Upper lobe of right lung (tissue), 1 donor: ENCODE results near the gene P2RX5. TPM values are rescaled to one million over a fixed set of nuclear protein-coding genes. Genes with fewer than 3 reads are reported as not detected.

Source experiments
- ATAC-seq: fragments of 200-7000 bp; cut with Tn5 transposase; one replicate; pipeline ENCODE4 v1.9.1; 2020; ENCODE audit warnings: mild to moderate bottlenecking, moderate library complexity
- DNase-seq: peaks from one replicate; pipeline ENCODE4 v3.0.0-alpha.2; 2020
- H3K27ac ChIP-seq: fragments of 200-600 bp; one replicate; pipeline ENCODE4 v1.8.0; 2022
- H3K27me3 ChIP-seq: fragments of 200-600 bp; one replicate; pipeline ENCODE4 v1.8.0; 2022; ENCODE audit warnings: mild to moderate bottlenecking
- H3K36me3 ChIP-seq: fragments of 200-600 bp; one replicate; pipeline ENCODE4 v1.8.0; 2022
- H3K4me1 ChIP-seq: fragments of 200-600 bp; one replicate; pipeline ENCODE4 v1.8.0; 2022
- H3K4me3 ChIP-seq: fragments of 200-600 bp; one replicate; pipeline ENCODE4 v1.8.0; 2022; ENCODE audit warnings: mild to moderate bottlenecking
- H3K9me3 ChIP-seq: fragments of 200-600 bp; one replicate; pipeline ENCODE4 v1.8.0; 2022
- intact Hi-C: fragments of 100-400 bp; cut with DNase I; formaldehyde crosslinking; loops from one replicate; pipeline ENCODE4 v1.11.0; 2022
- total RNA-seq: library from RNA; stranded (reverse); fragmentation: NEBNext Ultra II Directional; extraction: Animal tissue kit (Norgen Biotek cat#: 25700); gene quantifications from one replicate; pipeline ENCODE4 v1.2.1, GENCODE V29; 2021
- TF ChIP-seq, protein P1 (sequence below): fragments of 200-600 bp; IDR thresholded peaks from one replicate; pipeline ENCODE4 v1.8.0; 2022; ENCODE audit warnings: antibody characterized with exemption
- donor health status: DM: no; HTN: yes; CAD: no; lungs with severe emphysema.

P2RX5 gene
- total RNA-seq, 1 donor from 2014 or later = 1.6 TPM

DNA sequence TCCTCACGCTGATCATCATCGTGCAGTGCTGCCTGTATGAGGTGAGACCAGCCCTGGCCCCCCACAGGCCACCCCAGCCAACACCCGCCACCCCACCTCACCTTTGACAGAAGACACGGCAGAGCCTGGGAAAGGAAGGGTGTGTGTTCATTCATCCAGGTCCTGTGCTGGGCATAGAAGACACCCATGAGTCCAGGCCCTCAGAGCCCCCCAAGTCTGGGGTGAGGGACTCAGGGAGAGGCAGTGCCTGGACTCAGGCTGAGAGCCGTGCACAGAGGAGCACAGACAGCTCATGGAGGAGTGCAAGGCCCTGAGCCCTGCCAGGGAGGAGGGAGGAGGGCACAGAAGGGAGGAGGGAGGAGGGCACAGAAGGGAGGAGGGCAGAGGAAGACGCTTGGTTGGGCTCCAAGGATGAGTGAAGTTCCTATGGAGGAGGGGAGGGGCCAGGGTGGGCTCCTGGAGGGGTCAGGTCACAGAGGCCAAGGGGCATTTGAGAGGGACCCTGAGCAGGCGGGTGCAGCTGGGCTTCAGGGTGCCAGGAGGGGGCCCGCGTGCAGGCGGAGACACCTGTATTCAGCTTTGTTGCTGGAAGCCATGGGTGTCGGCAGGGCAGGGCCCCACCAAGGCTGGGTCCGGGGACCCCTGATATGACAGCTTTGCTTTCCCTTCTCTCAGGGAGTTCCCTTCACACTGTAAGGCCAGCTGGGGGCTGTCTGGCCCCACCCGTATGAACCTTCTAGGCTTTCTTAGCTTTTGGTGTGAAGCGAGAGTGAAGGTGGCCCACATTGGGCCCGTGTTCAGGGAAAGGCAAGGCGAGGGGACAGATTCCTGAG is 39.0 kb downstream of the P2RX5 start:
- no peaks in the 10 kb centered on the region for H3K36me3 ChIP-seq
- H3K9me3 ChIP-seq = no peaks in the 10 kb centered on the region
- no peak overlapping the region for H3K27ac ChIP-seq
- DNase-seq = no peak
- H3K27me3 ChIP-seq = no peaks in the 10 kb centered on the region
- TF ChIP-seq, protein P1, sequence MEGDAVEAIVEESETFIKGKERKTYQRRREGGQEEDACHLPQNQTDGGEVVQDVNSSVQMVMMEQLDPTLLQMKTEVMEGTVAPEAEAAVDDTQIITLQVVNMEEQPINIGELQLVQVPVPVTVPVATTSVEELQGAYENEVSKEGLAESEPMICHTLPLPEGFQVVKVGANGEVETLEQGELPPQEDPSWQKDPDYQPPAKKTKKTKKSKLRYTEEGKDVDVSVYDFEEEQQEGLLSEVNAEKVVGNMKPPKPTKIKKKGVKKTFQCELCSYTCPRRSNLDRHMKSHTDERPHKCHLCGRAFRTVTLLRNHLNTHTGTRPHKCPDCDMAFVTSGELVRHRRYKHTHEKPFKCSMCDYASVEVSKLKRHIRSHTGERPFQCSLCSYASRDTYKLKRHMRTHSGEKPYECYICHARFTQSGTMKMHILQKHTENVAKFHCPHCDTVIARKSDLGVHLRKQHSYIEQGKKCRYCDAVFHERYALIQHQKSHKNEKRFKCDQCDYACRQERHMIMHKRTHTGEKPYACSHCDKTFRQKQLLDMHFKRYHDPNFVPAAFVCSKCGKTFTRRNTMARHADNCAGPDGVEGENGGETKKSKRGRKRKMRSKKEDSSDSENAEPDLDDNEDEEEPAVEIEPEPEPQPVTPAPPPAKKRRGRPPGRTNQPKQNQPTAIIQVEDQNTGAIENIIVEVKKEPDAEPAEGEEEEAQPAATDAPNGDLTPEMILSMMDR = no peak
- H3K4me1 ChIP-seq = peaks cover 10% of the 10 kb centered on the region
- ATAC-seq = no peak
- H3K4me3 ChIP-seq = no peak overlapping the region
- intact Hi-C loops = no loop called here

DNA sequence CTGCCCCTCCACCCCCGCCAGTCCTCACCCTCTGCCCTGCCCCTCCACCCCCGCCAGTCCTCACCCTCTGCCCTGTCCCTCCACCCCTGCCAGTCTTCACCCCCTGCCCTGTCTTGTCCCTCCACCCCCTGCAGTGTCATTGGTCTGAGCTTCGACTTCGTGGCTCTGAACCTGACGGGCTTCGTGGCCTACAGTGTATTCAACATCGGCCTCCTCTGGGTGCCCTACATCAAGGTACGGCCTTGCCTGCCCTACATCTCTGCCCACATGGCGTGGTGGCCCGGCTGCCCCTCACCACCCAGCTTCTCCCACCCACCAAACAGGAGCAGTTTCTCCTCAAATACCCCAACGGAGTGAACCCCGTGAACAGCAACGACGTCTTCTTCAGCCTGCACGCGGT is 39.6 kb downstream of the P2RX5 start:
- intact Hi-C loops = no loop called here
- Histone ChIP-seq H3K4me3 (no peak overlapping the region), H3K36me3 (no peaks in the 10 kb centered on the region), H3K27me3 (no peaks in the 10 kb centered on the region), H3K9me3 (no peaks in the 10 kb centered on the region), H3K4me1 (peaks cover 10% of the 10 kb centered on the region), H3K27ac (no peak overlapping the region)
- DNase-seq = no peak
- no peak for ATAC-seq
- TF ChIP-seq, protein P1 = no peak

DNA sequence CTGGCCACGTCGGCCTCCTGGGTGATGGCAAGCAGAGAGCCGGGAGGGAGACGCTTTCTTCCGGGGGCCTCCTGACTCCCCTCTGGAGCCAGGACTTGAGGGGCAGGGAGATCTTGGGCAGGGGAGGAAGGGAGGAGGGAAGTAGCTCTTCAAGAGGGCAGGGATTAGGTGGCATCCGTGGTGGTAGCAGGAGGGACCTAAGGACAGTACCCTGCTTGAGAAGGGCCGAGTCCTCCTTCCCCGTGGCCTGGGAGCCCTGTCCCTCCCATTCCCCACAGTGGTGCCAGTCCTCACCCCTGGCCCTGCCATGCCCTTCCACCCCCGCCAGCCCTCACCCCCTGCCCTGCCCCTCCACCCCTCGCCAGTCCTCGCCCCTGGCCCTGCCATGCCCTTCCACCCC is 40.2 kb downstream of the P2RX5 start:
- no peak for ATAC-seq
- H3K27me3 ChIP-seq = no peaks in the 10 kb centered on the region
- H3K36me3 ChIP-seq = no peaks in the 10 kb centered on the region
- H3K4me1 ChIP-seq = peaks cover 10% of the 10 kb centered on the region
- H3K9me3 ChIP-seq = no peaks in the 10 kb centered on the region
- no peak overlapping the region for H3K27ac ChIP-seq
- TF ChIP-seq, protein P1 = no peak
- intact Hi-C loops = no loop called here
- no peak for DNase-seq
- no peak overlapping the region for H3K4me3 ChIP-seq

DNA sequence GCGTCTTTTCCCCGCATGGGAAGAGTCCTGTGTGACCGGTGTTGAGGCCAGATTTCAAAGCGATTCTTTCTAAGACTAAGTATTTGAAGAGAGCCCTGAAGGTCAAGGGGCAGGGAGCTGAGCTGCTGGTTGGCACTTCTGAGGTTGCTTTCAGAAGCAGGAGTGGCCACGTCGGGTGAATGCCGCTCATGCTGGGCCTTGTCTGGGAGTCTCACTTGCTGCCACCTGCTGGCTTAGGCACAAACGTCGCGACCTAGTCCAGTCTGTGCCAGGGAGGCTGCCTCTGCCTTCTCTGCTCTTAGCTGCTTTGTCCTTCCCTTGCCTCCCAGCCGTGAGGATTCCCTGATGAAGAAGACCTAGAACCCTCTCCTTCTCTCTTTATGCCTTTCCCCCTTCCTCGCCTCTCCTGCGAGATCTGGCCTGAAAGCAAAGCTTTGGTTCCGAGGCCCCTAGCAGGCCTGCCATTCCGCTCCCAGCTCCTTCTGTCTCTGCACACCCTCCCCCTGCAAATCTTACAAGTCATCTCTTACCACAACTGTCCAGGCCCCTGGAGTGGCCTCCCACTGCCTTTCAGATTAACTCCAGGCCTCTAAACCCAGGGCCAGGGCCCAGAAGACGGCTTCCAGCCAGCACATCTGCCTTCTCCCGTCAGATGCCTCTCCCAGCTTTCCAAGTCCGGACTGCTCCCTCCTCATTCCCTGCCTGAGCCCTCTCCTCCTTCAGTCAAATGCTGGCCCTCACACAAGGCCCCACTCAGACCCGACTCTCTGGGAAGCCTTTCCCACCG is 48.0 kb downstream of the P2RX5 start:
- TF ChIP-seq, protein P1 = peak; percentile 38
- Histone ChIP-seq H3K4me1 (no peaks in the 10 kb centered on the region), H3K36me3 (peaks cover 45% of the 10 kb centered on the region), H3K4me3 (no peak overlapping the region), H3K27me3 (no peaks in the 10 kb centered on the region), H3K27ac (no peak overlapping the region), H3K9me3 (no peaks in the 10 kb centered on the region)
- peak; percentile 78 for ATAC-seq
- intact Hi-C loops = no loop called here
- no peak for DNase-seq

DNA sequence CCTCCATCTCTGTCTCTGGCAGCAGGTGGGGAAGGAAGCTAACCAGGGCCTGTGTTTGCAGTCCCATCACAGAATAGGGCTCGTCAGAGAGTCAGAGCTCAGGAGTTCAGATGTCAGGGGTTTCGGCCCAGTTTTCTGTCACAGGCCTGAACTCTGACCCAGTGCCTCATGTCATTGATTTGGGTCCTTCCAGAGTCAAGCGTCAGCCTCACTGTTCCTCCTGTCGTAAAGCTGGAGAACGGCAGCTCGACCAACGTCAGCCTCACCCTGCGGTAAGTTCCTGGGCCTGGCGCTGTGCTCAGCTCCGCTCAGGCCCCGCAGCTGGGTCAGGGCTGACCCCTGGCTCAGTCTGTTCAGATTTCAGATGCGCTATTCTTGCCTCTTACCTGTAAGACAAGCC is 48.7 kb downstream of the P2RX5 start:
- ATAC-seq (no peak), DNase-seq (no peak)
- Histone ChIP-seq H3K4me1 (no peaks in the 10 kb centered on the region), H3K4me3 (no peak overlapping the region), H3K27ac (no peak overlapping the region), H3K9me3 (no peaks in the 10 kb centered on the region), H3K36me3 (peaks cover 45% of the 10 kb centered on the region), H3K27me3 (no peaks in the 10 kb centered on the region)
- TF ChIP-seq, protein P1 = no peak
- intact Hi-C loops = no loop called here
